ENCODE results near the gene WAS. TPM values are rescaled to one million over a fixed set of nuclear protein-coding genes. Genes with fewer than 3 reads are reported as not detected.

Gene WAS
- total RNA-seq, 1 donor from 2014 or later, result 14.4 TPM

Other genes starting within 250 kb of the WAS start
- gene SLC38A5, start 213.5 kb upstream of the WAS start, total RNA-seq, result 9.7 TPM
- gene FTSJ1, start 207.6 kb upstream of the WAS start, total RNA-seq, result 30.6 TPM
- gene PORCN, start 174.8 kb upstream of the WAS start, total RNA-seq, result 7.4 TPM
- 16.9 TPM for gene EBP, start 162.0 kb upstream of the WAS start, total RNA-seq
- gene TBC1D25, start 144.1 kb upstream of the WAS start, total RNA-seq, result 15.3 TPM
- 150 TPM for gene RBM3, start 109.3 kb upstream of the WAS start, total RNA-seq
- 124 TPM for gene WDR13, start 86.3 kb upstream of the WAS start, total RNA-seq
- gene SUV39H1, start 12.9 kb downstream of the WAS start, total RNA-seq, result 5.3 TPM
- not detected for gene GLOD5, start 77.9 kb downstream of the WAS start, total RNA-seq
- gene GATA1, start 102.8 kb downstream of the WAS start, total RNA-seq, result 0.76 TPM
- 106 TPM for gene HDAC6, start 118.3 kb downstream of the WAS start, total RNA-seq
- gene ERAS, start 142.7 kb downstream of the WAS start, total RNA-seq, result 0.36 TPM
- 0.67 TPM for gene PCSK1N, start 151.8 kb downstream of the WAS start, total RNA-seq
- 28.0 TPM for gene TIMM17B, start 214.0 kb downstream of the WAS start, total RNA-seq
- 51.2 TPM for gene PQBP1, start 214.1 kb downstream of the WAS start, total RNA-seq
- 19.2 TPM for gene SLC35A2, start 227.8 kb downstream of the WAS start, total RNA-seq
- gene PIM2, start 235.2 kb downstream of the WAS start, total RNA-seq, result 10.8 TPM

Measured in sciatic nerve (tissue), 1 donor.